ENCODE data around the gene CIZ1.

Gene CIZ1

GRCh38 chr9:128121924-128122808, 69.2 kb downstream of the CIZ1 start:
- DNase-seq, result no peak

DNA sequence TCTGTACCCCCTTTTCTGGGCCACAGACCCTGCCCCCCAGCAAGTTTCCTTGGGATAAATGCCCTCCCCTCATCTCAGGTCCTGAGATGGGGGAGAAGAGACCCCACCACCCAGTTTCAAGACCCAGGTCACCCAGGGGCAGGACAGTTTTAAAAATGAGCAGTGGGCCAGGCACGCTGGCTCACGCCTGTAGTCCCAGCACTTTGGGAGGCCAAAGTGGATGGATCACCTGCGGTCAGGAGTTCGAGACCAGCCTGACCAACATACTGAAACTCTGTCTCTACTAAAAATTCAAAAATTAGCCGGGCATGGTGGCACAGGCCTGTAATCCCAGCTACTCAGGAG, 69.9 kb downstream of the CIZ1 start:
- DNase-seq, result no peak

GRCh38 chr9:128120741-128121465, 70.5 kb downstream of the CIZ1 start:
- DNase-seq, result no peak

DNA sequence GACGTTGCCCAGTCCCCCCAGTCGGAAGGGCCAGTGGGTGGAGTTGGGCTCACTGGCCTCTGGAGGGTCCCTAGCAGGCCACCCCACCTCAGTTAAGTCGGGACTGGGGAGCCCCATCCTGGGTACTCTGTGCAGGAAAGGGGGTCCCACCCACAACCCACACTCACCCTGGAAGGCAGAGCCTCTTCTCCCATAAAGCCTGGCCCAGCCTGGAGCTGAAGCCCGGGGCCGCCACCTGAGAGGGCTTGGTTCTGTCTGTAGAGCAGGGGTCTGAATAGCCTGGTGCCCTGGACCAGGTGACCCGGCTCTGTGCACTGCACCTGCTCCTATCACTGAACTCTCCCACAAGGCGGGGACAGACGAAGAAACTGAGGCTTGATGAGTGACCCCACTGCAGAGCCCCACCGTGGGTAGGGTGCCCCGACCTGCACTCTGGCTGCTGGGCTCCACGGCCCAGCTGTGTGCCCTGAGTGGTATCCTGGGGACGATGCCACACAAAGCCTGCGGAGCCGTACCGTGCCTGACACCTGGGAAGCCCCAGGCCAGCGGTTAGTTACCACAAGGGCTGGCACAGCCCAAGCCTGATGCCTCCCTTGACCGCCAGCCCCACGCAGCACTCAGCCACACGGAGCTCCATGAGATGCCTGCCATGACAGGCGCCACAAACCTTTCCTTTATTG, 71.2 kb downstream of the CIZ1 start:
- DNase-seq, result no peak

DNA sequence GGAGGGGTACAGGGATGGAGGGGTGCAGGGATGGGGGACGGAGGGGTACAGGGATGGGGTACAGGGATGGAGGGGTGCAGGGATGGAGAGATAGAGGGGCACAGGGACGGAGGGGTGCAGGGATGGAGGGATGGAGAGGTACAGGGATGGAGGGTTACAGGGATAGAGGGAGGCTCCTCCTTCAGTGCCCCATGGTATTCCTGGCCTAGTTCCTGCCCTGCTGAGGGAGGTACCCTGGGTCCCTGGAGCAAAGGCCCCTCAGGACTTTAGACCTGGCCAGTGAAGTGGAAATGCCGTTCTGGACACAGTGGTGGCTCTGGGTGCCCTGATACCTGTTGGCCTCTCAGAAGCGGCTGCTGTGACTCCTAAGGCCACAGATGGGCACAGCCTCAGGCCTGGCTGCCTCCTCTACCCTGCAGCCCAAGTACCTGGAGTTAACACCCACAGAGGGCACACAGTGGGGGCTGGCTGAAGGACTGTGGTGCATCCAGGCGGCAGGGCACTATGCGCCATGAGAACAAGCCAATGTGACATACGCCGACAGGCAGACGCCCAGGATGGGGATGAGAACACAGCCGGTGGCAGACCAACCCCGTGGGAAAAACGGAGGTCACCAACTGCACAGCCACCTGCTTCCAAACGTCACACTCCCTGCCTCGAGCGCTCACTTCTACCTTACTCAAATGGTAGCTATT, 72.3 kb downstream of the CIZ1 start:
- no peak for DNase-seq

DNA sequence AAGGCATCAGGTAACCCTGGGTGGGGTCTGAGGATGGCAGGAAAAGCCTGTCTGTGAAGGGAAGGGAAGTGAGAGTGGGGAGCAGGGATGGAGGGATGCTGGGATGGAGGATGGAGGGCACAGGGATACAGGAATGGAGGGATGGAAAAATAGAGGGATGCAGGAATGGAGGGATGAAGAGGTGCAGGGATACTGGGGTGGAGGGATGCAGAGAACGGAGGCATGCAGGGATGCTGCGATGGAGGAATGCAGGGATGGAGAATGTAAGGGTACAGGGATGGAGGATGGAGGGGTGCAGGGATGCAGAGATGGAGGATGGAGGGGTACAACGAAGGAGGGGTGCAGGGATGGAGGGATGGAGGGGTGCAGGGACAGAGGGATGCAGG, 72.9 kb downstream of the CIZ1 start:
- no peak for DNase-seq

DNA sequence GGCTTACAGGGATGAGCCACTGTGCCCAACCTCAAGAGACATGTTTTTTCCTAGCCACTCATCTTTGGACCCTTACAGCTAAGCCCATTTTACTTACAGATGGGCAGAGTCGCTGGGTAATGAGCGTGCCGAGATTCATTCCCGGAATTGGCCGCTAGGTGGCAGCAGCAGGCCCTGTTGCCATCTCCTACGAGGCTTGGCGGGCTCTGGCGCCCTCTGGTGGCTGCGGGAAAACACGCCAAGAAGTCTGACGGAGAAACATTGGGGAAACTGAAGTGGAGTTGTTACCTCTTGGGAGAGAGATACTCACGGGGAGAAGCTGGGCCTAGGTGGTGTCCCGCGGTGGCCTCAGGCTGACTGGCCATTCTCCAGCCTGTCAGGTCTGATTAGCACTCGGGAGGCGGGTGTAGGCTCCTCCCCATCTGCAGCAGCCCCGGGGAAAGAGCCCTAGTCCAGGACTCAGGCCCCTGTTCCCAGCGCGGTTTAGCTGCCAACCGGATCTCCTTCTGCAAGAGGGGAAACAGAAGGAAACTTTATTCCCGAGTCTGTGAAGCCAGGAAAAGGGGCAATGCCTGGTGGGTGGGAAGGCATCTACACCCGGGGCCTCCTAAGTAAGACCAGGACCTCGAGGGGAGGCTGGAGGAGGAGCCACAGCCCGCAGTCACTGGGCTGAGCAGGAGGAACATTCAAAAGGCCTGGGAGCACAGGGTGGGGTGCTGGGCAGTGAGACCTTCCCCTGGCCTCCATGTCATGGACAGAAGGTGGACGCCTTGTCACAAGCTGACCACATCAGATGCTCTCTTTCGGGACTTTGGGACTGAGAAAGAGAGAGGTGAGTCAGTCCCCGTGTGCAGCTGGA, 73.5 kb downstream of the CIZ1 start:
- DNase-seq, result peak; percentile 60

DNA sequence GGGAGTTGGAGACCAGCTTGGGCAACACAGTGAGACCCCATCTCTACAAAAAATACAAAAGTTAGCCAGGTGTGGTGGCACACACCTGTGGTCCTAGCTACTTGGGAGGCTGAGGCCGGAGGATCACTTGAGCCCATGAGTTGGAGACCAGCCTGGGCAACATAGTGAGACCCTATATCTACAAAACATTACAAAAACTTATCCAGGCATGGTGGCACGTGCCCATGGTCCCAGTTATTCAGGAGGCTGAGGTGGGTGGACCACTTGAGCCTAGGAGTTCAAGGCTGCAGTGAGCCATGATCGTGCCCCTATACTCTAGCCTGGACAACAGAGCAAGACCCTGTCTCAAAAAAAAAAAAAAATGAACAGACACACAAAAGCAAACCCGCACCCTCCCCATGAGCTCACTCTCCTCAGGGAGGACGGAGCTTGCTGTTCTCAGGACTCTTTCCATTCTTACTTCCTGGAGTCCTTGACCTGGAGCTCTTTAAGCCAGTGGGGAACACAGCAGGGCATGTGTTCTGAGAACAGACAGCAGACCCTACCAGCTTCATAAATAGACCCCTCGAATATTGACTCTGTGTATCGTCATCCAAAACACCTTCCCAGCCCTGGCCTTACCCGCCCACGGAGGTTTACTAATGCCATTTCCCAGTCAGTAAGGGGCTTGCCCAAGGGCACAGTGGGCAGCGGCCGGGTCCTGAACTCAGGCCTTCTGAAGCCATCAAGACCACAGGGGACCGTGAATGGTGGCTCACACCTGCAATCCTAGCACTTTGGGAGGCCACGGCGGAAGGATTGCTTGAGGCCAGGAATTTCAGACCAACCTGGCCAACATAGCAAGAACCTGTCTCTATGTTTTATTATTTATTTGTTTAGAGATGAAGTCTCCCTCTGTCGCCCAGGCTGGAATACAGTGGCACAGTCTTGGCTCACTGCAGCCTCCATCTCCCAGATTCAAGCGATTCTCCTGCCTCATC, 75.0 kb downstream of the CIZ1 start:
- no peak for DNase-seq
